Vagina (tissue), 2 donors: ENCODE data around the gene AK9.

Source experiments
- POLR2A ChIP-seq, 2 donors: fragments of 450-650 bp; IDR thresholded peaks; one replicate each; pipeline ENCODE4 v1.6.1; 2017; ENCODE audit warnings: antibody characterized with exemption in 2 of 2, mild to moderate bottlenecking in 2 of 2, moderate library complexity in 2 of 2
- TF ChIP-seq, protein P1 (sequence below), 3 experiments: fragments of 450-650 bp in 2 of 3; fragments of 200-600 bp in 1 of 3; sonication (generic) in 1 of 3; IDR thresholded peaks; one replicate each; pipeline ENCODE4 v1.5.1; 2017 to 2019; ENCODE audit warnings: antibody characterized with exemption in 3 of 3, mild to moderate bottlenecking in 2 of 3, moderate library complexity in 2 of 3

DNA sequence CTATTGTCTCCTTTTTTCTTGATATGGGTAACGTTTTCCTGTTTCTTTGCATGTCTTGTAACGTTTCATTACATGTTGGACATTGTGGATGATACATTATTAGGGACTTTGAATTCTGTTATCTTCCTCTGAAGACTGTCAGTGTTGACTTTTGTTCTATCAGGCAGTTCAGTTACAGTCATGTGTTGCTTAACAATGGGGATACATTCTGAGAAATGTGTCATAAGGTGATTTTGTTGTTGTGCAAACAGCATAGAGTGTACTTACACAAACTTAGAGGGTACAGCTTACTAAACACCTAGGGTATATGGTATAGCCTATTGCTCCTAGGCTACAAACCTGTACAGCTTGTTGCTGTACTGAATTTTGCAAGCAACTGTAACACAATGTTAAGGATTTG, 64.7 kb downstream of the AK9 start:
- no peak for TF ChIP-seq POLR2A (IDR thresholded peaks at IDR 0.05)
- TF ChIP-seq, protein P1, sequence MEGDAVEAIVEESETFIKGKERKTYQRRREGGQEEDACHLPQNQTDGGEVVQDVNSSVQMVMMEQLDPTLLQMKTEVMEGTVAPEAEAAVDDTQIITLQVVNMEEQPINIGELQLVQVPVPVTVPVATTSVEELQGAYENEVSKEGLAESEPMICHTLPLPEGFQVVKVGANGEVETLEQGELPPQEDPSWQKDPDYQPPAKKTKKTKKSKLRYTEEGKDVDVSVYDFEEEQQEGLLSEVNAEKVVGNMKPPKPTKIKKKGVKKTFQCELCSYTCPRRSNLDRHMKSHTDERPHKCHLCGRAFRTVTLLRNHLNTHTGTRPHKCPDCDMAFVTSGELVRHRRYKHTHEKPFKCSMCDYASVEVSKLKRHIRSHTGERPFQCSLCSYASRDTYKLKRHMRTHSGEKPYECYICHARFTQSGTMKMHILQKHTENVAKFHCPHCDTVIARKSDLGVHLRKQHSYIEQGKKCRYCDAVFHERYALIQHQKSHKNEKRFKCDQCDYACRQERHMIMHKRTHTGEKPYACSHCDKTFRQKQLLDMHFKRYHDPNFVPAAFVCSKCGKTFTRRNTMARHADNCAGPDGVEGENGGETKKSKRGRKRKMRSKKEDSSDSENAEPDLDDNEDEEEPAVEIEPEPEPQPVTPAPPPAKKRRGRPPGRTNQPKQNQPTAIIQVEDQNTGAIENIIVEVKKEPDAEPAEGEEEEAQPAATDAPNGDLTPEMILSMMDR (IDR thresholded peaks at IDR 0.05) = no peak
